ENCODE measurements around the gene ACVR1B.

DNA sequence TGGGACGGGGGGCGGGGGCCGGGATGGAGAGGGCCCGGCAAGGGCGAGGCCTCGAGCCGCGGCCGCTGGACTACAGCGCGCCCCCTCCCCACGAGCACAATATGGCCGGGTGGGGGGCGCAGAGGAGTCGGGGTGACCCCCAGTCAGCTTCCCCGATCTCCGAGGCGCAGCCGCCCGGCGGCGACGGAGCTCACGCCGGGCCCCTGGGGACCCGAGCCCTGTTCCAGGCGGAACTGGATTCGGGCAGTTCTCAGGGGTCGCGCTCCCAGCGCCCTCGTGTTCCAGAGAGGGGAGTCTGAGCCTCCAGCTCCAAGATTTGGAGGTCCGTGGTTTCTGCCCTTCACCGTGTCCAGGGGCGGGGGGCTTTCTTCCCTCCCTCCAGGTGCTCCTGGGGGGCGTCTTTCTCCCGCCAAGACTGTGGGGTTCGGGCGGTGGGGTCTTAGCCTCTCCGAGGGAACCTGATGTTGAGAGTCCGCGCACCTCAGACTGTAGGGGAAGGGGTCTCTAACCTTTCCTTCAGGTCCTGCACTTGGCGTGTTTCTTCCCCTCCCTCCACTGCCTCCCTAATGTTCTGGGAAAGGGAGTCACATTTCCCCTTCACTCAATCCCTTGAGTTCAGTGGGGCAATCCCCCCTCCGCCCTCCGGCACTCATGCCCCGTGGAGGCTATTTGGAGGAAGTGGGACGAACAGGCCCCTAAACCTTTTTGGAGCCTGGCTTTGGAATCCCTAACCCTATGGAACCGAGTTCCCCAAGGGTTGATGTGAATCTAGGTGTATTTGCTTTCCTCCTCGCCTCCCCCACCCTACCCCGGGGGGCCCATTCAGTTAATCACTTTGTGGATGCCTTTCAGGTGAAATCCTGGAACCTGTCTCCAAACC lies 584 bp downstream of the ACVR1B start:
- TF ChIP-seq, protein P1, sequence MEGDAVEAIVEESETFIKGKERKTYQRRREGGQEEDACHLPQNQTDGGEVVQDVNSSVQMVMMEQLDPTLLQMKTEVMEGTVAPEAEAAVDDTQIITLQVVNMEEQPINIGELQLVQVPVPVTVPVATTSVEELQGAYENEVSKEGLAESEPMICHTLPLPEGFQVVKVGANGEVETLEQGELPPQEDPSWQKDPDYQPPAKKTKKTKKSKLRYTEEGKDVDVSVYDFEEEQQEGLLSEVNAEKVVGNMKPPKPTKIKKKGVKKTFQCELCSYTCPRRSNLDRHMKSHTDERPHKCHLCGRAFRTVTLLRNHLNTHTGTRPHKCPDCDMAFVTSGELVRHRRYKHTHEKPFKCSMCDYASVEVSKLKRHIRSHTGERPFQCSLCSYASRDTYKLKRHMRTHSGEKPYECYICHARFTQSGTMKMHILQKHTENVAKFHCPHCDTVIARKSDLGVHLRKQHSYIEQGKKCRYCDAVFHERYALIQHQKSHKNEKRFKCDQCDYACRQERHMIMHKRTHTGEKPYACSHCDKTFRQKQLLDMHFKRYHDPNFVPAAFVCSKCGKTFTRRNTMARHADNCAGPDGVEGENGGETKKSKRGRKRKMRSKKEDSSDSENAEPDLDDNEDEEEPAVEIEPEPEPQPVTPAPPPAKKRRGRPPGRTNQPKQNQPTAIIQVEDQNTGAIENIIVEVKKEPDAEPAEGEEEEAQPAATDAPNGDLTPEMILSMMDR (IDR thresholded peaks at IDR 0.05), result no peak
- no peak for TF ChIP-seq POLR2A (IDR thresholded peaks at IDR 0.05)
